ENCODE results near the gene TNXB. TPM values are rescaled to one million over a fixed set of nuclear protein-coding genes. Genes with fewer than 3 reads are reported as not detected.
"Not testable (repeated sequence)": the region's sequence is repeated elsewhere in the genome, so short reads cannot be mapped to it uniquely, and the experiment has no call there.

Gene TNXB
- total RNA-seq, 1 donor from 2014 or later, result 0.16 TPM

DNA sequence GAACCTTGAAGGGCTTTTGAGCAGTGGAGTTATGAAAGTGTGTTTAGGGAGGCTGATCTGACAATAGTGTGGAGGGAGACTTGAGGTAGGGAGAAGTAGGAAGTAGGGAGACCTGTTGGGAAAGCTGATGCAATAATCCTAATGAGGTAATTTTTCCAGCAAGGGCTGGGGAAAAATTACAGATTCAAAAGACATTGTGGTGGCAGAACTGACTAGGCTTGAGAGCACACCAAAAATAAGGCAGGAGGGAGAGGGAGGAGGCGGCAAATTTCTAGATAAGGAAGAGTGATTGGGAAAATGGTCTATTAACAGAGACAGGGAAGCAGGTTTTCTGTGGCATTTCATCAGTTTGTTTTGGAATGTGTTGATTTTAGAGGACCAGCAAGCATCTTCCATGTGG, 37.1 kb upstream of the TNXB start:
- no peak for DNase-seq (ENCODE audit: low read depth)

DNA sequence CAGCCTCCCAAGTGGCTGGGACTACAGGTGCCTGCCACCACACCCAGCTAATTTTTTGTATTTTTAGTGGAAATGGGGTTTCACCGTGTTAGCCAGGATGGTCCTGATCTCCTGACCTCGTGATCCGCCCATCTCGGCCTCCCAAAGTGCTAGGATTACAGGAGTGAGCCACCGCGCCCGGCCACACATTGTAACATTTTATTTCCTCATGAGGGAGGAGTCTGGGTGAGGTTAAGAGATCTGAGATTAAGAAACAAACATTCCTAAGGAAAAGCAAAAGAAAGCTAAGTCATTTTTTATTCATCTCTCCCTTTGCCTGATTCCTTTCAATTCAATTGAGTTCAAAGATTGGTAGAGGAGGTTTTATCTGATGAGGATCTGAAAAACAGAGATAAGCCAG, 35.1 kb upstream of the TNXB start:
- not testable (repeated sequence) for DNase-seq (ENCODE audit: low read depth)

DNA sequence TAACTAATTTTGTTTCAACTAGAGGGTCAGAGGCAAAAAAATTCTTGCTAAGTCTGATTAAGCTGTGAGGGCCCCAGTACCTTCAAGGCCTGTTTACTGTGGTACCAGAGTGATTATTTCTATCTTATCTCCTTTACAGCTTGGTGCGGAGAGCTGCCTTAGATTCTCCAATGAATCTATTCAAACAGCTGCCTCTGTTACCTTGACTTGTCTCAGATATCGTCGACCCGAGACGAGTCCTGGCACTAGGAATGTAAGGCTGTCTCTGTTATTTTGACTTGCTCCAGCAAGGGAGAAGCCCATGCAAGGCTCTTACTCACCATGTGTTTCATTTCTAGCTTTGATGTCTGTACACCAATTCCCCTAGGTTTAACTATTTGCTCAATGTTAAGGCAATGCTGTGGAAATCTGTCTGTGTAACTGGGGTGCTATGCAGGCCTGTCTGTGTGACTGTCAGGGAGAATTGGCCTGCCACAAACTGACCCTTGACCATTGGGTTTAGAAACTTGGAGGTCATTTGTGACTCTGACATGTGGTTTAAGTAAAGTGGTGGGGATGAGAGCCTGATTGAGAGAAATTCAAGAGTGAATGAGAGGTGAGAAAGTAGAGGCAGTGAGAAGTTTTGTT, 31.4 kb upstream of the TNXB start:
- no peak for DNase-seq (ENCODE audit: low read depth)

DNA sequence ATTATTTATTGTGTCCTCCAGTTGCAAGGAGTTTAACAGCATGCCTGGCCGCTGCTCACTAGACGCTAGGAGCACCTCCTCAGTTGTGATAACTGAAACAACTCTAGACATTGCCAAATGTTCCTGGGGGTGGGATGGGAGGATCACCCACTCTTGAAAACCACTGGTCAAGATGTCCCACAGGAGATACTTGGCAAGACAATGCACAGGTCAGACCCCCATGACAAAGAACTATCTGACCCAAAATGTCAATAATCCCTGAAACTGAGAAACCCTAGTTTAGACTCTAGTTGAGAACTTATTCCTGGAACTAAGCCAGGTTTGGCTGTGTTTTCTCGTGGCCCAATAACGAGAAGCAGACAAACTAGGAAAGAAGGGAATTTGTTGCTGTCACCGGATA, 30.5 kb upstream of the TNXB start:
- no peak for DNase-seq (ENCODE audit: low read depth)

DNA sequence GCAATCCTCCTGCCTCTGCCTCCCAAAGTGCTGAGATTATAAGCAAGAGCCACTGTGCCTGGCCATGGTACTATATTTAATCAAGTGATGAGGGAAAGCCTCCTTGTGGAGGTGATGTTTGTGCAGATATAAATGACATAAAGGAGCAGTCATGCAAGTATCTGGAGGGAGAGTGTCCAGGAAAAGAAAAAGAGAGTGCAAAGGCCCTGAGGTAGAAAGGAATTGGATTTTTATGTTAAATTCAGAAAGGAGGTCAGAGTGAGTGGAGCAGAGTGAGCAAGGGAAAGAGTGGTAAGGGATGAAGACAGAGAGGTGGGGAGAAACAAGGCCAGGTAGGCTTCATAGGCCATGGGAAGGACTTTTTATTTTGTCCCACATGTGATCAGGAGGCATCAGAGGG, 28.3 kb upstream of the TNXB start:
- DNase-seq (ENCODE audit: low read depth), result no peak

DNA sequence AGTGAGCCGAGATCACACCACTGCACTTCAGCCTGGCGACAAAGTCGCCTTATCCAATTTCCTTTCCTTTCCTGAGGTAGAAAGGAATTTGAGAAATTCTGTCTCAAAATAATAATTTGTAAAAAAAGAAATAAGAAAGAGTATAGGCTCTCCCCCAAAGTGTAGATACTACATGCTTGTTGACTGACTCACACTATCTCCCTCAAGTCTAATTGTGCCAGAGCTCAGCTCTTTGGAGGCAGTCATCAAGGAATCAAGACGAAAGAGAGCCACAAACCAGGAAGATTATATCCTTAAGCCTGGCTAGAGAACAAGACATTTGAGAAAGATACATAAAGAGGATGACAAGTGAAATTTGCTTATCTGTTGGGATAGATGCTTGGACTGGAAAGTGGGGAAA, 24.6 kb upstream of the TNXB start:
- DNase-seq (ENCODE audit: low read depth), result no peak

DNA sequence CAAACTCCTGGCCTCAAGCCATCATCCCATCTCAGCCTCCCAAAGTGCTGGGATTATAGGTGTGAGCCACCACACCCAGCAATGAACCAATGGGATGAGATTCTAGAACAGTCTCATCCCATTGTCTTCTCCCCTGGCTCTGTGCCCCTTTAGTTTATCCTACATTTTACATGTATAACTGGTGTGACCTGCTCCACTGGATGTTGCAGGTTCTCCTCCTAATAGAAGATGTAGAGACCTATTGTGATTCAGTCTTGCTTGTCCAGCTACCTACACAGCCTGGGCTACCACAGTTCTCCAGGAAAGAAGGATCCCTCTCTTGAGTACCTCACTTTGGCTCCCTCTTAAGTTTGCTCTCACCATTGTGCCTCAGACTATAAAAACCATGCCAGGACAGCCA, 23.0 kb upstream of the TNXB start:
- DNase-seq (ENCODE audit: low read depth), result no peak

DNA sequence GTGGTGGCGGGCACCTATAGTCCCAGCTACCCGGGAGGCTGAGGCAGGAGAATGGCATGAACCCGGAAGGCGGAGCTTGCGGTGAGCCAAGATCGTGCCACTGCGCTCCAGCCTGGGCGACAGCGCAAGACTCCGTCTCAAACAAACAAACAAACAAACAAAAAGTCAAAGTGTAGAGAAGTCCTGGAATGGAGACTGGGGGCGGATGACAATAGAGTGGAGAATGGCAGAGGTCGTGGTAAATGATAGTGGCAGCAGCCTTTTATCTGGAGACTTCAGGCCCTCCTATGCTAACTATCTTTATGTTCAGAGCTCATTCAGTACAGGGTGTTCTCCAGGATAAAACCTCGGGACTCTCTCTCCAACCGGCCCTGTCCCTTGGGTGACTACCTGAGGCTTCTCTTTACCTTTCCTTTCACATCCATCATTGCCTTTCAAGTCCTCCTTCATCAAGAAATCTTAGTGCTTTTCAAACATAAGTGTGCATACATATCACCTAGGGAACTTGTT, 22.4 kb upstream of the TNXB start:
- no peak for DNase-seq (ENCODE audit: low read depth)

DNA sequence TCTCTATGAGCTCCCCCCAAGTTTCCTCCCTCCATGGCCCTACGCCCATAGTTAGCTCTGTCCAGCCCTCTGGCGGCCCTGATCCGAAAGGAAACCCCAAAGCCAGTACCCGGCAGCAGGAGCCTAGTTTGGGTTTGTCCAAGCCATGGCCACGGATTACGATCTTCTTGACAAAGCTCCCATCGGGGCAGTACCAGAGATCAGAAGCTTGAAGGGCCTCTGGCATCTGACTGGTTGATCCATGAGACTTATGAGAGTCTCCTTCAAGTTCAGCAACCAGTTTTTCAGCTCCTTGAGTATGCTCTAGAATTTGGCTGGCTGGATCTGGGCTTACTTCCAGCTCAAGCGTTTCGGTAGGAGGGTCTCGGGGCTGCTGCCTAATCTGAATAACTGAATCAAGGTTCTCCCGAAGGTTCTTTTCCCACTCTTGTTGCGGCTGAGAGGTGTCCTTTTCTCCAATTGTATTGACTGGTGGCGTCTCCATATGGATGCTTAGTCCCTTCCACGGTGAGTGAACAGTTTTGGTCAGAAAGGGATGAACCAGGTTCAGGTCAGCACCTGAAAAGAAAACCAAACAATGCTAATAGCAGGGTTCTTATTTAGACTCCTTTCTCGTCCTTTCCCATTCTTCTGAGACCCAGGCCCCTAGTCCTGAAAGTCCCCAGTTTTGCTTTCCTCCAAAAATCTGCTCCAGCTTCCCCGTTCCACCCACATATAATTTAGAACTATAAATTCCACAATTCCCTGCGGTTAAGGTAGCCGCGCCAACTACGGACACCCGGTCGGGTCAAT, 20.4 kb upstream of the TNXB start:
- no peak for DNase-seq (ENCODE audit: low read depth)

DNA sequence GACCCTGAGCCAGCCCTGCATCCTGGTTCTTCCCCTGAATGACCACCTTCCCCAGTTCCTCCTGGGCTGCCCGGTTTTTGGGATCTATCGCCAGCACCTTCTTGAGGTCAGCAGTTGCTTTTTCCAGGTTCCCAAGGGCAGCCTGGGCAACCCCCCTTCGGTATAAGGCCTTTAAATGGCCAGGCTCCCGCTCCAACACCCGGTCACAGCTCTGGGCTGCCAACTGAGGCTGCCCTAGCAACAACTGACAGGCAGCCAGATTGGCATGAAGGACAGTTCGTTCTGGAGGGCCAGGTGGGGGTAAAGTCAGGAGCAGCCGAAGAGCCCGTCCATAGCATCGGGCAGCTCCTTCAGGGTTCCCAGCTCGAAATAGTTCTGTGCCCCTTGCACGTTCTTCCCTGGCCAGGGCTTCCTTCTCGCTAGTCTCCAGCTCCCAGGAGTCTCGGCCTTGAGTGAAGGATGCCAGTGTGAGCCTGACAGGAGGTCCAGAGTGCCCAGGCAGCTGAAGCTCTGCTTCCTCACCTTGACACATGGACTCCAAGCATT, 19.7 kb upstream of the TNXB start:
- no peak for DNase-seq (ENCODE audit: low read depth)

DNA sequence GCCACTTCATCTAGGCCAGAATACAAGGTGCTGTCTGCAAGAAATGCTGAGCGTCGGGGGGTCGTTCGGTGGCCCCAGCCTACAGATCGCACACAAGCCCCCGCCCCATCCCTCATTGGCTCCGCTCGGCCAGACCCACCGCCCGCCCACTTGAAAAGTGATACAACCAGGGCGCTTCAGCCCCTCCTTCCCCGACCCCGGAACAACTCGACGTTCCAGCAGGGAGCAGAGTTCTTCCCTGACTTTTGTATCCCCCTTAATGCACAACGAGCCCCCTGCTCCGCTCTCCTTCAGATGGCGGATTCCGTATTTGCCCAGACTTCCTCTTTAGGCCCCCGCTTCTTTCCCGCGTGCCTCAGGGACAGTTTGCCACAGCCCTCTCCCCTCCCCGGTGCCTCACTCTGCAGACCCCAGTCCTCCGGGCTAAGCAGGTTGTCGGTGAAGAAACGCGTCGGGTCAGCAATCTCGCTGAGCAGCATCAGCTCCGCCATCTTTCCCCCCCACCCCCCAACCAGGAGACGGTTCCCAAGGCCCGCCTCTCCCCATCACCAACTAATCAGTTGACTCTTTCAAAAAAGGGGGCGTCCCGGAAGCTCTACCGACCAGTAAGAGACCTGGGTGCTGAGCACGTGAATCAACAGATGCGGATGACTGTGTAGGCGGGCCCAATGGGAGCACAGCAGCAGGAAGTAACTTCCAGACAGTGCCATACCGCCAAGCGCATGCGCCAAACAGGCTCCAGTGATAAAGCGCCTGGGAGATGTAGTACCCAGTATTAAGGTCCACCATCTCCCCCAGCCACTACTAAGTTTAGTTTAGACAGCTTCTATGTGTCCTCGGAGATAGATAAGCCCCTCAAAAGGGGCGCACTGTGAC, 18.8 kb upstream of the TNXB start, which contains the start of gene ATF6B:
Gene ATF6B, minus strand, starts transcription at position 530 of the 876 bp plus-strand sequence. Its CDS starts 39 bp downstream, at position 491.
- peak; percentile 100 for DNase-seq (ENCODE audit: low read depth)

DNA sequence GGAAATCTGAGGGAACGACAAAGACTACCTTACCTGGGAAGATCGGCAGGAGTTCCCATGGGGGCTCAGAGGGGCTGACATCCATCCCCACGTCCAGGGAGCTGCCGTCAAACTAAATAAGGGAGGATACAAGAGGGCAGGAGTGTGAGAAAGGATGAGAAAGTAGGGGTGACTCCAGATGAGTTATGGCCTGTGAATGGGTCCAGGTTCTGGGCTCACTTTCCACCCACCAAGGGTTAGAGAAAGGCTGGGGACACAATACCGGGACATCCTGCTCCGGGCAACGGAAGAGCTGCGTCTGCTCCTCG, 18.2 kb upstream of the TNXB start:
- DNase-seq (ENCODE audit: low read depth), result no peak

DNA sequence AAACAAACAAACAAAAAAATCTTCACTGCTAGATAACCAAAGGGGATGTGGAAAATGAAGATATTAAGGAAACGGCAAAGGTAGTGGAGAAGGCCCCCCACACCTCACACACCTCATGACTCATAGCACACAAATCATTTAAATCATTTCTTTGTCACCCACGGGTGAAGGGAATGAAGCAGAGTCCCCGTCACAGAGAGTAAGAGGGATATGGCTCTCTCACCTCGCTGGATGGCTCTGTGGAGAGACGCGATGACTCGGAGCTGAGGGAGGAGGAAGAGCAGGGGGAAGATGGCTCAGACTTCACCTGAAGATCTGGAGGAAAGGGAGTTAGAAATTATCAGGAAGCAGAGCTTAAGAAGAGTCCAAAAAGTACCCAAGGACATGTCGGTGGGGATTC, 17.7 kb upstream of the TNXB start:
- DNase-seq (ENCODE audit: low read depth), result no peak

DNA sequence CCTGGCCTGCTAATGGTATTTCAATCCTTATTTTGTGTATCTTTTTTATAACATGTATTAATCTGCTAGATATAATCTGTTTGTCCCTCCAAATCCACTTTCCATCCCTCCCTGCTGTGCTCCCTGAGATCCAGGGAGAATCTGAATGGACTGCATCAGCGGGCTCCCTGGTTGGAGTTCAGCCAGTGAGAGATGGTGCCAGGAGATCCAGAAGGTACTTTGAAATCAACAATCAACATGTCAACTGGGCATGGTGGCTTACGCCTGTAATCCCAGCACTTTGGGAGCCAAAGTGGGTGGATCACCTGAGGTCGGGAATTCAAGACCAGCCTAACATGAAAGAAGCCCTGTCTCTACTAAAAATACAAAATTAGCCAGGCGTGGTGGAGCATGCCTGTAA, 14.5 kb upstream of the TNXB start:
- DNase-seq (ENCODE audit: low read depth), result no peak

DNA sequence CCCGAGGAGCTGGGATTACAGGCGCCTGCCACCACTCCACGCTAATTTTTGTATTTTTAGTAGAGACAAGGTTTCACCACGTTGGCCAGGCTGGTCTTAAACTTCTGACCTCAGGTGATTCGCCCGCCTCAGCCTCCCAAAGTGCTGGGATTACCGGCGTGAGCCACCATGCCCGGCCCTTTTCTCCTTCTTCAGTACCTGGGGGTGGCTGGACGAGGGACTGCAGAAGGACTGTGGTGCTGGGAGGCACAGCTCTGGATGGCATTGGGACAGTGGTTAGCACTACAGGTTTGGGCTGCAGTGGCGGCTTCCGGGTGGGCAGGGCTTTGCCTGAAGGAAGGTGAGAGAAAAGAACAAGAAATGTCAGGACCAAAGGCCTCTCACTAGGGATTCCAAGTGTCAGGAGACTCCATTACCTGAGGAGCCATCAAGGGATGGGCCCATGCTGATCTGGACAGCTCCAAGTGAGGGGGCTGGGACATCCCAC, 11.5 kb upstream of the TNXB start:
- no peak for DNase-seq (ENCODE audit: low read depth)

DNA sequence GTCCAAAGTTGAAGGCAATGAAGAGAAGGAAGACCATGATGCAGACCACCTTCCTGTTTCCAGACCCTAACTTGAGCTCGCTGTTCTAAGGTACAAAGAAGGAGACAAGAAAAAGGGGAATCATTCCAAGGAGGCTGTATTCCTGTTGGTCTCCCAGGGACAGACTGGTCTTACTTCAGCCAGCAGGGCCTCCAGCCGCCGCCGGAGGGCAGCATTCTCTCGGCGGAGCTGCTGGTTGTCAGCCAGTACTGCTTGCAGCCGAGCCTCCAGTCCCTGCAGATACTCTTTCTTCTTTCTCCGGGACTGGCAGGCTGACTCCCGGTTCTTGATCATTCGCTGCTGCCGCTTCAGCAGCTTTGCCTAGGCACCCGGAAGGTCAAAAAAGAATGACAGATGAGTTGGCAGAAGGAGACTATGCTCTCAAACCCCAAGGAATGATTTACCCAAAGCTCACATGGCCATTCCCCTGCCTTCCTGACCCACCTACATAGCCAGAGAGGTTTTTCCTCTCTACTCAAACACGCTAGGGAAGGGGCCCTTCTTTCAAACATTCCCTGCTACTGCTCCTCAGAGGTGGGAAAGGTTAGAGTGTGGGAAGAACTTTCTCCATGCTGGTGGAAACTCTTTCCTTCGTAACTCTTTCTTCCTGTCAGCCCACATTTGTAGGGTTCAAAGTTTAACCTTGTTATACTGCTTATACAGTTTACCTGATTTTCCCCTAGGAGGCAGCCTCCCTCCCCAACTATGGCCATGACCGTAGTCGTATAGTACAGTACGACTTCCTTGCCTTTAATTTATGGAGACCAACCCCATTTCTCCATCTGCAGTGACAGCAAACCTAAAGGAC, 9.9 kb upstream of the TNXB start:
- DNase-seq (ENCODE audit: low read depth), result peak; percentile 79

DNA sequence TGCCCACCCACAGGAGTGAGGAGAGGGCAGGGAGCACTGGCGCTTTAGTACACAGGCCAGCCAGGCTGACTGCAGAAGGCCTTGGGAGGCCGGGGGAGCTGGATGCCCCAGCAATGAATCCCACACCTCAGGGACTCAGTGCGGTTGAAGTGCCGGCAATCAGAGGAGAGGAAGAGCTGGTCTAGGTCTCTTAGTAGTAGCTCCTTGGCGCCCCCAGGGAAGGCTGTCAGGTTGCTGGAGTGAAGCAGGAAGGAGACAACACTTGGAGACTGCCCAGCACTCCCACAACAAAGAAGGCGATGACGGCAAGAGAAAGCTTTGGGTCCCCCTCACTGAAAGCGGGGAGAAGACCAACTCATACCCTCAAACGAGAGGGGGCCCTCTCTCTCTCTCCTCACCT, 8.3 kb upstream of the TNXB start:
- DNase-seq (ENCODE audit: low read depth), result no peak

DNA sequence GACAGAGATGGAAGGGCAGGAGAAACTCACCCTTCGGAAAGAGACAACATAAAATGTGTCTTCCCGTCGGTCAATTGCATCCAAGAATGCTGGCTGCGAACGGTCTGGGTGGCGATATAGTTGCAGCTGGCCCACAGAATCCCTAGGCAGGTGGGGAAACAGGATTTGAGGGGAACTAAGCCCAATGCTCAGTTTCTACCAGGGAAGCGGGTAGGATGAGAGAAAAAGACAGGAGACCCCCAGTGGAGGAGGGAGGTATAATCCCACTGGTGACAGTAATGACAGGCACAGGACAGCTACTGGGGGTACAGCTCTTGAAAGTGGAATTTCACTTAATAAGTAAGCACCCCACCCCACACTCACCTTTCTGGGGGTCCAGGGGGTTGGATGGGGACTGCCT, 7.5 kb upstream of the TNXB start:
- peak; percentile 22 for DNase-seq (ENCODE audit: low read depth)

DNA sequence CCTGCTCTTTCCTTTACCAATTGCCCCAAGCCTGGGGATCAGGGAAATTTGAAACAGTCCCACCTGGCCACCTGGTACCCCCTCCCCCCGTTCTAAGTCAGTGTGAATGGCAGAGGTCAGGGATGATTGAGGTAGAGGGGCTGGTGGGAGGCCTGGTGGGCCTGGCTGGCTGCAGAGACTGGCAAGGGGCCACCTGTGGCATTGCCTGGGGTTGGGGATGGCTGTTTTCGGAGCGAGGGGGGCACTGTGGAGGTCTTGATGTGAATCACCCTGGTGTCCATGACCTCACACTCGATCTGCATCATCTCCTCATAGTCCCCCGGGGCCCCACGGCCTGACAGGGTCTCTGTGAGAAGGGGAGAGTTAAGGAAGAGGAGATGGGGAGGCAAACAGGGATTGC, 6.5 kb upstream of the TNXB start:
- no peak for DNase-seq (ENCODE audit: low read depth)

DNA sequence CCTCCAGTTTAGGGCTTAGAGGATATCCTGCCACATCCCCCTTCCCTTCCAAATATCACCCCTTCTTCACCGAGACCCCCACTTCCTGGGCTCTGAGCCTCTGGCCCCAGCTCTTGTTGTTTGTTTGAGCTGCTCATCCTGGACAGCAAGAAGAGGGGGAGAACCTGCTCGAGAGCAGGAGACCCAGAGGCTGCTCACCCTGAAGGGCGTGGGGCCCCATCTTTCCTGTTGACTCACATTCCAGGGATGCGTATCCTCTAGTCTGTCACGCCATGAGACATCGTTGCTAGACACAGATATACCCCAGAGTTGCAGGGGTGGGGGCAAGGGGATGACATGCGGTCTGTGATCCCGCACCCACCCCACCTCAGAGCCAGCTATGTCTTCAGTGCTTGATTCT, 5.7 kb upstream of the TNXB start:
- DNase-seq (ENCODE audit: low read depth), result peak; percentile 38
